Measurements from ENCODE around the gene RAVER2. TPM values are rescaled to one million over a fixed set of nuclear protein-coding genes. Genes with fewer than 3 reads are reported as not detected.

The RAVER2 gene
- total RNA-seq, 1 donor from 2014 or later = 12.8 TPM

DNA sequence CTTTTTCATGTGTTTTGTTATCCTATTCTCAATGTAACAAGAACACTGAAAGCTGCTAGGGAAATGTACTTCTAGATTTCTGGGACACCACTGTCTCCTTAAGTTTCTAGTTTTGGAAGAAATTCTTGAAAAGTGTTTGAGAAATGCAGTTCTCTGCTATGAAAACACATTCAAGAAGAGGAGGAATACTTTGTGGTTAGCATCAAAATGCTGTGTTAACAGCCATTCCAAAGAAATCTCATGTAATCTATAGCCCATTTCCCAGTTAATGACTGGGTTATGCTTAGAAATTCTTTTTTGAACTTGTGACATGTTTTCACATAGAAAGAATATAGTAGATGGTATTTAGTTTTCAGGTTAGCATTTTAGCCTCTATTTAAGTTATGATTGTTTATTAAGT, 6.0 kb downstream of the RAVER2 start:
- DNase-seq (no peak), ATAC-seq (no peak)
- H3K4me3 ChIP-seq = no peak overlapping the region
- TF ChIP-seq, protein P1, sequence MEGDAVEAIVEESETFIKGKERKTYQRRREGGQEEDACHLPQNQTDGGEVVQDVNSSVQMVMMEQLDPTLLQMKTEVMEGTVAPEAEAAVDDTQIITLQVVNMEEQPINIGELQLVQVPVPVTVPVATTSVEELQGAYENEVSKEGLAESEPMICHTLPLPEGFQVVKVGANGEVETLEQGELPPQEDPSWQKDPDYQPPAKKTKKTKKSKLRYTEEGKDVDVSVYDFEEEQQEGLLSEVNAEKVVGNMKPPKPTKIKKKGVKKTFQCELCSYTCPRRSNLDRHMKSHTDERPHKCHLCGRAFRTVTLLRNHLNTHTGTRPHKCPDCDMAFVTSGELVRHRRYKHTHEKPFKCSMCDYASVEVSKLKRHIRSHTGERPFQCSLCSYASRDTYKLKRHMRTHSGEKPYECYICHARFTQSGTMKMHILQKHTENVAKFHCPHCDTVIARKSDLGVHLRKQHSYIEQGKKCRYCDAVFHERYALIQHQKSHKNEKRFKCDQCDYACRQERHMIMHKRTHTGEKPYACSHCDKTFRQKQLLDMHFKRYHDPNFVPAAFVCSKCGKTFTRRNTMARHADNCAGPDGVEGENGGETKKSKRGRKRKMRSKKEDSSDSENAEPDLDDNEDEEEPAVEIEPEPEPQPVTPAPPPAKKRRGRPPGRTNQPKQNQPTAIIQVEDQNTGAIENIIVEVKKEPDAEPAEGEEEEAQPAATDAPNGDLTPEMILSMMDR (IDR thresholded peaks at IDR 0.05) = no peak
- intact Hi-C loops (cut with DNase I) = no loop called here
- H3K36me3 ChIP-seq = no peaks in the 10 kb centered on the region
- H3K27me3 ChIP-seq = no peaks in the 10 kb centered on the region
- H3K4me1 ChIP-seq = peaks cover 14% of the 10 kb centered on the region
- no peak overlapping the region for H3K27ac ChIP-seq
- H3K9me3 ChIP-seq = no peaks in the 10 kb centered on the region

DNA sequence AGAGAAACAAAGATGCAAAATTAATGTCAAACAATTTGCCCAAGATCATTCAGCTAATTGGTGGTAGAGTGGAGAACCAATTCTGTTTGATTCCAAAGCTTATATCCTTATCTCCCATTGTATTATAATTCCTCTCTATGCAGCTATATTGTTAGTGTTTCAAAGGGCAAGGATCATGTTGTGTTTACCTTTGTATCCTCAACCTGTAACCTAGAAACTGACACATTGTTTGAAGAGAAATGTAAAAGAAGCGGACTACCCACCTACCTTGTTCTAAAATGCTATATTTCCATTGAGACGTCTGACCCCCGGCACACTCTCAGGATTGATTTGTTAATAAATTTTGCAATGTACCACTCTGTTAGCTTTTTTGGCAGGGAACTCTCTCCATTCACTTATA, 9.3 kb downstream of the RAVER2 start:
- no peak for ATAC-seq
- no peaks in the 10 kb centered on the region for H3K9me3 ChIP-seq
- TF ChIP-seq, protein P1 (IDR thresholded peaks at IDR 0.05) = no peak
- no peaks in the 10 kb centered on the region for H3K4me1 ChIP-seq
- DNase-seq = no peak
- H3K4me3 ChIP-seq = no peak overlapping the region
- H3K27me3 ChIP-seq = no peaks in the 10 kb centered on the region
- H3K27ac ChIP-seq = no peak overlapping the region
- intact Hi-C loops (cut with DNase I) = no loop called here
- no peaks in the 10 kb centered on the region for H3K36me3 ChIP-seq

DNA sequence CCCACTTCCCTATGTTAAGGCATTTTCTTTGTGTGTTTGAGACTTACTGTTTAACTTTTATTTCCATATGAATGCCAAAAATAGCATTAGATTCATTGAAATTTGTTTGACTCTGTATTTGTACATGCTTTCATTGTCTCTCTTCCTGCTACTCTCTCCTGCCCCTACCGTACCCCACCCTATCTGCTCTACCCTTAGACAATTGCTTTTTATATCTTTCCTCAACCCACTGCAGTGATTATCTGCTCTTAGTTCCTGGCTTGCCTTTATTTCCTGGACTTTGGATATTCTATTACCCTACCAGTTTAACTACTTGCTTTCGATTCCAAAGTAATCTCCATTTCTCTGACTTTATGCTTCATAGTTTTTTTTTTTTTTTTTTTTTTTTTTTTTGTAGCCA, 10.5 kb downstream of the RAVER2 start:
- TF ChIP-seq, protein P1 (IDR thresholded peaks at IDR 0.05) = no peak
- H3K9me3 ChIP-seq = no peaks in the 10 kb centered on the region
- H3K4me1 ChIP-seq = no peaks in the 10 kb centered on the region
- DNase-seq = no peak
- intact Hi-C loops (cut with DNase I) = no loop called here
- no peaks in the 10 kb centered on the region for H3K36me3 ChIP-seq
- H3K27me3 ChIP-seq = no peaks in the 10 kb centered on the region
- H3K27ac ChIP-seq = no peak overlapping the region
- no peak overlapping the region for H3K4me3 ChIP-seq
- peak; percentile 32 for ATAC-seq

DNA sequence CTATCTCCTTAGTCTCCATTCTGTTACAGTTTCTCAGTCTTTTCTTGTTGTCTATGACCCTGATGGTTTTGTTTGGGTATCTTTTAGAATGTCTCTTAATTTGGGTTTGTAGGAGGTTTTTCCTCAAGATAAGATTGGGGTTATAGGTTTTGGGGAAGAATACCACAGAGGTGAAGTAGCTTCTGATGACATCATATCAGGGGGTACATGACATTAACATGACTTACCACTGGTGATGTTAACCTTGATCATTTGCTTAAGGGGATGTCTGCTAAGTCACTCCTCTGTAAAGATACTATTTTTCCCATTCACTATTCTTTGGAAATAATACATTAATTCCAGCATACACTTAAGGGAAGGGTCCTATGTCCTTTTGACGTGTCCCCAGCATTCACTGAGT, 11.9 kb downstream of the RAVER2 start:
- intact Hi-C loops (cut with DNase I) = no loop called here
- Histone ChIP-seq H3K36me3 (no peaks in the 10 kb centered on the region), H3K27ac (no peak overlapping the region), H3K4me1 (no peaks in the 10 kb centered on the region), H3K27me3 (no peaks in the 10 kb centered on the region), H3K9me3 (no peaks in the 10 kb centered on the region), H3K4me3 (no peak overlapping the region)
- DNase-seq = no peak
- TF ChIP-seq, protein P1 (IDR thresholded peaks at IDR 0.05) = no peak
- ATAC-seq = no peak

DNA sequence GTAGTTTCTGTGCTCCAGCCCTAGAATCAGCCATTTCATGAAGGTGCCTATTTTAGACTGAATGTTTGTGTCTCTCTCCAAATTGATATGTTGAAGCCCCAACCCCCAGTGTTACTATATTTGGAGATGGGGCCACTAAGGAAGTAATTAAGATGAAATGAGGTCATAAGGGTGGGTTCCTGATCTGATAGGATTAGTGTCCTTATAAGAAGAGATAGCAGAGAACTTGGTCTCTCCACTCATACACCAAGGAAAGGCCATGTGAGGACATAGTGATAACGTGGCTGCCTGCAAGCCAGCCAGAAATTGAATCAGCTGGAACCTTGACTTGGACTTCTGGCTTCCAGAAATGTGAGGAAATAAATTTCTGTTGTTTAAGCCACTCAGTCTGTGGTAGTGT, 12.3 kb downstream of the RAVER2 start:
- ATAC-seq (no peak), DNase-seq (no peak)
- Histone ChIP-seq H3K4me1 (no peaks in the 10 kb centered on the region), H3K4me3 (no peak overlapping the region), H3K36me3 (no peaks in the 10 kb centered on the region), H3K9me3 (no peaks in the 10 kb centered on the region), H3K27me3 (no peaks in the 10 kb centered on the region), H3K27ac (no peak overlapping the region)
- TF ChIP-seq, protein P1 (IDR thresholded peaks at IDR 0.05) = no peak
- intact Hi-C loops (cut with DNase I) = no loop called here

DNA sequence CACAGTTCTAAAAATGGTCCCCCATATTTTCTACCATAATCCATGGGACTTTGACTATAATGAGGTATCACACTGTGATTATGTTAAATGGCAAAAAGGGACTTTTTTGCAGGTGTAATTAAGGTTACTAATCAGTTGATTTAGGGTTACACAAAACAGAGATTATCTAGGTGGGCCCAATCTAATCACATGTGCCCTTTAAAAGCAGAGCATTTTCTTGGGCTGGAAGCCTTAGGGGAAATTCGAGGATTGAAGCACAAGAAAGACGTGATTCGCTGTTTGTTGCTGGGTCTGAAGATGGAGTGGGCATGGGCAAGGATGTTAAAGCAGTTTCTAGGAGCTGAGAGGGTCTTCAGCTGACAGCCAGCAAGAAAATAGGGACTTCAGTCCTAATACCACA, 13.4 kb downstream of the RAVER2 start:
- Histone ChIP-seq H3K36me3 (no peaks in the 10 kb centered on the region), H3K4me3 (no peak overlapping the region), H3K9me3 (no peaks in the 10 kb centered on the region), H3K27ac (no peak overlapping the region), H3K27me3 (no peaks in the 10 kb centered on the region), H3K4me1 (no peaks in the 10 kb centered on the region)
- no peak for ATAC-seq
- intact Hi-C loops (cut with DNase I) = no loop called here
- TF ChIP-seq, protein P1 (IDR thresholded peaks at IDR 0.05) = no peak
- no peak for DNase-seq
